T47D (cell line): Measurements from ENCODE around the gene FAM13C.
A peak's percentile ranks its signal among the peaks of the same experiment; 100 is the strongest.

Source experiments
- DNase-seq, 2 experiments: peaks; one replicate each; pipeline versions ENCODE4 v3.0.0 to v3.0.0-alpha.2; 2011 to 2012; ENCODE audit warnings: low read depth in 1 of 2, low spot score in 1 of 2
- JUND ChIP-seq: IDR thresholded peaks from 2 replicates; pipeline ENCODE4 v1.6.1; 2012; ENCODE audit warnings: low read depth
- in situ Hi-C: cut with HindIII; loops from 2 replicates; pipeline ENCODE4 v1.10.0; 2016; ENCODE audit warnings: low sequenced_read_pairs, low pct_unique_long_range_greater_than_20kb

The FAM13C gene

DNA sequence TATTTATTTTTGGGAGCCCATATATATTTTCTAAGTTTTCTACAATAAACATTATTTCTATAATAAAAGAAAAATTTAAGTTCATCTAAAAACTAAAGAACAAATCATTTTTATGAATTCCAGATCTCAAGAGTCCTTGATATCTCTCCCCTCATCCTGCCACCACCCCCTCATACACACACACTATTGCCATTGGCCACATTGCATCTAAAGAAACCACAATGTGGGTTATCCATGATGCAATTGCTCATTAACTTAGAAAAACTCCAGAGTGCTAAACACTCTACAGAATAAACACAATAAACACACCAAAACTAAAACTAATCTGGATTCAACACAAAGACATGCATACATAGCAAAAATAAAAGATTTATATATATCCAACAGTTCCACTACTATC lies 37.8 kb downstream of the FAM13C start:
- in situ Hi-C loops: no loop called here
- no peak for TF ChIP-seq JUND
- no peak for DNase-seq

DNA sequence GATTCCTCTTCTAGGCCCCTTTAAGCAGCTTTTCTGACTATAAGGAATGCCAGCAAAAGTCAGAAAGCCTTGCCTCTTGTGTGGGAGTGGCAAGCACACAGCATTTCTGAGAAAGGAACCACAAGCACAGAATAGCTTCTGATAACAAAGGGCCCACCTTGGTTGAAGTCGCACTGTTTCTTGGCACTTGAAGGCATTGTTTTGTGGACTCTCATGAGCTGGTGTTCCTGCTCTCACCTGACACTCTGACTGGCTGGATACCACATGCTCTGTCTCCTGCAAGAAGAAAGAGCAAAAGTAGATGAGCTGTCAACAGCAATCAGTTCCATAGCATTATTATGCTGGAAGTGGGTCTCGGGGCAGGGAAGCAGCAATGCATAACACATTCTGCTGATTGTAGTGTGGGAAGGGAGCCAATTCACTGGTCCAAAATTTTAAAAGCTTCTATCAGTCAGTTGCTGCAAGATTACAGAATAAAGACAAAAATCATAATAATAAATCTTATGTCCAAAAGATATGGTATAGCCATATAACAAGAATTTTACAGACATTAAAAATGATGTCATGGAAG lies 38.4 kb downstream of the FAM13C start:
- in situ Hi-C loops: no loop called here
- no peak for DNase-seq
- no peak for TF ChIP-seq JUND

- in situ Hi-C loops: no loop called here
- DNase-seq: peak in 1 of 2 experiments; percentile 83
- TF ChIP-seq JUND: no peak; the same call in 1 of the 2 replicates
Observed at GRCh38 chr10:59323036-59323459, 39.3 kb downstream of the FAM13C start.

- no peak for DNase-seq
- no peak for TF ChIP-seq JUND
- in situ Hi-C loops: no loop called here
Observed at GRCh38 chr10:59322131-59322530, 40.2 kb downstream of the FAM13C start.

DNA sequence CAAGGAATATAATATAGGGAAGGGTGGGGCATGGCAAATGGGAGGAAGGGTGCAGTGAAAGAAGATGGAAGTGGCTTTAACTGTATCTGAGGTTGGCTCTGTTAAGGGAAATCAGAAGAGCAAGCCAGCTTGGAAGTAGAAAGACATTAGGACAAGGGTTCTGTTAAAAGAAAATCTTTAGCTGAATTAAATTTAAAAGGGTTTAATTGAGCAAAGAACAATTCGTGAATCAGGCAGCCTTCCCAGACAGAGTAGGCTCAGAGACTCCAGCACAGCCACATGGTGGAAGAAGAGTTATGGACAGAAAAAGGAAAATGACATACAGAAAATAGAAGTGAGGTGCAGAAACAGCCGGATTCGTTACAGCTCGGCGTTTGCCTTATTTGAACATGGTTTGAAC lies 42.0 kb downstream of the FAM13C start:
- no peak for TF ChIP-seq JUND
- DNase-seq: no peak
- in situ Hi-C loops: no loop called here

- in situ Hi-C loops: no loop called here
- no peak for TF ChIP-seq JUND
- peak in 1 of 2 experiments; percentile 38 for DNase-seq
Observed at GRCh38 chr10:59319854-59320253, 42.5 kb downstream of the FAM13C start.

DNA sequence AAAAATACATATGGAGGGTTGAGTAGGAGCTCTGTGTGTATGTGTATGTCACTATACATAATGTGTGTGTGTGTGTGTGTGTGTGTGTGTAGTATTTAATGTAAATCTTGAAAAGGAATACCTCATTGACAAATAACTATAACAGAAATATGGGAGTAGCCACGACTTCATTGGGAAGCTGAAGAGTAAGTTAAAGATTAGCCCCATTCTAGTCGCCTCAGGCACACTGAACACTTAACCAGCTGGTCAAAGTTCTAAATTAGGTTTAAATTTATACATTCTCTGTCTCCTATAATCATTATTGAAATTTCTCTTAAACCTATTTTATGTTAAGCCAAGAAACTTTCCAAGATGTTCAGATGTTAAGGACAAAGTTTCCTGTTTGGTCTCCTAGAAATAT lies 45.3 kb downstream of the FAM13C start:
- DNase-seq: no peak
- no peak for TF ChIP-seq JUND
- in situ Hi-C loops: no loop called here

DNA sequence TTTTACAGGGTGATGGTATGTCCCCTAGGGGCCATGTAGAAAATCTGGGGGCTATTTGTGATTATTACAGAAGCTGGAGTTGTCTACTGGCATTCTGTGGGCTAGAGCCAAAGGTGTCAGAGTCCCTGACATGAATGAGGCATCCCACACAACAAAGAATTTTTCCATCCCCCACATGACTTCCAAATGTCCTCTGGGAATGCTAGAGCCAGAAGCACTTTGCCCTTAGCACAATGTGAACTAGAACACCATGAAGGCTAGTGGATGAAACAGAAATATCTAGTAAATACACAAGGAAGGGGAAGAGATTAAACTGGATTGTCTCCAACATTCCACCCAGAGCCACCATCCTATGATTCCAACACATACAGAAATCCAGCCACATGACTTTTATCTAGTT lies 46.9 kb downstream of the FAM13C start:
- DNase-seq: no peak
- no peak for TF ChIP-seq JUND
- in situ Hi-C loops: no loop called here

DNA sequence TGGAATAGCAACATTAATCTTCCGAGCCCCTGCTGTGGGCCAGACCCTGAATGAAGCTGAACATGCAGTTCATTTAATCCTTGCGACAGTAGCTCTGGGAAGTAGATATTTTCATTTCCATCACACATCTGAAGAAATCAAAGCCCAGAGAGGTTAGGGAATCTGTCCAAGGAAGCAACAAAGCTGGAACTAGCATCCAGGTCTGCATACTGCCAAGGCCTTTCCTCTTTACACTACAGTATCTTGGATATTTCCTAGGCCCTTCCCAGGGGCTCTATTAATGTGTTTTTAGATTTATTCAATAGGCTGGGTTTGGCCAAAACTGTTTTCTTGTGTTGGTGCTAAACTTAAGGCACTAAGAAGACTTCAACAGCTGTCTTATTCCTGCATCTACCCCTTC lies 48.1 kb downstream of the FAM13C start:
- DNase-seq: no peak
- in situ Hi-C loops: no loop called here
- TF ChIP-seq JUND: no peak

DNA sequence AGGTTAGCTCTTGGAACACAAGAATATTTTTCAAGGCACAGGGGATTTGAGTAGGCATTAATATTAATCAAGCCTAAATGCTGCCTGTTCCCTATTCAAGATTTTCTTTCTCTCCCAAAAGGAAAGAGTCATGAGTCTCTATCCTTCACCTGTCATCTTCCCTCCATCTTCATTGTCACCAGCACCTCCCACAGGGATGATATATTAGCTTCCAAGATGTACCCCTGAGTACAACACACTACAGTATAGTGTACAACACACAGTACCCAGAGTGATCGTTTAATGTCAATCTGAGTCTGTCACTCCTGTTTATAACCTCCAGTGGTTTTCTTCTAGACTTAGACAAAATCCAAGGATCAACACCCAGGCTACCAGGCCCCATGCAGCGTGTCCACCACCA lies 50.1 kb downstream of the FAM13C start:
- TF ChIP-seq JUND: no peak
- in situ Hi-C loops: no loop called here
- no peak for DNase-seq

- in situ Hi-C loops: no loop called here
- TF ChIP-seq JUND: no peak
- DNase-seq: no peak
Observed at GRCh38 chr10:59311025-59311424, 51.3 kb downstream of the FAM13C start.

- no peak for DNase-seq
- in situ Hi-C loops: no loop called here
- no peak for TF ChIP-seq JUND
Observed at GRCh38 chr10:59310324-59310914, 51.9 kb downstream of the FAM13C start.

- no peak for TF ChIP-seq JUND
- DNase-seq: no peak
Observed at GRCh38 chr10:59304521-59305097, 57.7 kb downstream of the FAM13C start.

More at GRCh38 chr10:59304521-59305097, 57.7 kb downstream of the FAM13C start:
- in situ Hi-C loops: no loop called here
